ENCODE data around the gene LGALS12.

DNA sequence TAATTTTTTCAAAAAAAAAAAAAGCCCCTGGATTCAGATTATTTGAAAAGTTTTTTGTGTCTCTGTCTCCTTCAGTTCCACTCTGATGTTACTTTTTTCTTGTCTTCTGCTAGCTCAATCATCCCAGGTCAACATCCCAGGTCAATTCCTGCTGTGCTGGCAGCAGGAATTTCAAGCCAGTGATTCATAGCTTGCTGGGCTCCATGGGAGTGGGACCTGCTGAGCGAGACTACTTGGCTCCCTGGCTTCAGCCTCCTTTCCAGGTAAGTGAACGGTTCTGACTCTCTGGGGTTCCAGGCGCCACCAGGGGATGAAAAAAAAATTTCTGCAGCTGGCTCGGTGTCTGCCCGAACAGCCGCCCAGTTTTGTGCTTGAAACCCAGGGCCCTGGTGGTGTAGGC, 46.3 kb upstream of the LGALS12 start:
- TF ChIP-seq, protein P1, sequence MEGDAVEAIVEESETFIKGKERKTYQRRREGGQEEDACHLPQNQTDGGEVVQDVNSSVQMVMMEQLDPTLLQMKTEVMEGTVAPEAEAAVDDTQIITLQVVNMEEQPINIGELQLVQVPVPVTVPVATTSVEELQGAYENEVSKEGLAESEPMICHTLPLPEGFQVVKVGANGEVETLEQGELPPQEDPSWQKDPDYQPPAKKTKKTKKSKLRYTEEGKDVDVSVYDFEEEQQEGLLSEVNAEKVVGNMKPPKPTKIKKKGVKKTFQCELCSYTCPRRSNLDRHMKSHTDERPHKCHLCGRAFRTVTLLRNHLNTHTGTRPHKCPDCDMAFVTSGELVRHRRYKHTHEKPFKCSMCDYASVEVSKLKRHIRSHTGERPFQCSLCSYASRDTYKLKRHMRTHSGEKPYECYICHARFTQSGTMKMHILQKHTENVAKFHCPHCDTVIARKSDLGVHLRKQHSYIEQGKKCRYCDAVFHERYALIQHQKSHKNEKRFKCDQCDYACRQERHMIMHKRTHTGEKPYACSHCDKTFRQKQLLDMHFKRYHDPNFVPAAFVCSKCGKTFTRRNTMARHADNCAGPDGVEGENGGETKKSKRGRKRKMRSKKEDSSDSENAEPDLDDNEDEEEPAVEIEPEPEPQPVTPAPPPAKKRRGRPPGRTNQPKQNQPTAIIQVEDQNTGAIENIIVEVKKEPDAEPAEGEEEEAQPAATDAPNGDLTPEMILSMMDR (conservative IDR thresholded peaks at IDR 0.05 in 1 of 2, IDR thresholded peaks at IDR 0.05 in 1 of 2; ENCODE audit: low read depth in 1 of 2, low read length in 2 of 2) = no peak
- TF ChIP-seq EZH2 (IDR thresholded peaks at IDR 0.05; ENCODE audit: low read length, missing control alignments) = no peak

Data from fibroblast of lung (primary cell).